Endodermal cell (in vitro differentiated cells): ENCODE data around the gene CACNA1F. TPM values are rescaled to one million over a fixed set of nuclear protein-coding genes. Genes with fewer than 3 reads are reported as not detected.

Source experiments
- DNase-seq: peaks from one replicate; pipeline ENCODE4 v3.0.0-alpha.2; 2017
- H3K27ac ChIP-seq: 2 replicates; pipeline ENCODE4 v1.5.1; 2013; ENCODE audit warnings: mild to moderate bottlenecking, low read depth, low read length, moderate library complexity
- H3K27me3 ChIP-seq: 2 replicates; pipeline ENCODE4 v1.6.1; 2013; ENCODE audit warnings: mild to moderate bottlenecking, low read length, moderate library complexity; ENCODE audit not compliant: insufficient read depth, control insufficient read depth, poor library complexity, severe bottlenecking
- H3K36me3 ChIP-seq: 2 replicates; pipeline ENCODE4 v1.7.0; 2013; ENCODE audit warnings: mild to moderate bottlenecking, low read length, moderate library complexity; ENCODE audit not compliant: control insufficient read depth, insufficient read depth
- H3K4me1 ChIP-seq: one replicate; pipeline ENCODE4 v1.7.0; 2013; ENCODE audit warnings: low read length; ENCODE audit not compliant: control insufficient read depth, insufficient read depth
- H3K4me3 ChIP-seq: 2 replicates; pipeline ENCODE4 v1.5.1; 2013; ENCODE audit warnings: mild to moderate bottlenecking, low read length, moderate library complexity
- H3K9ac ChIP-seq: 2 replicates; pipeline ENCODE4 v1.6.1; 2013; ENCODE audit warnings: mild to moderate bottlenecking, low read length, moderate library complexity; ENCODE audit not compliant: poor library complexity, severe bottlenecking; ENCODE audit errors: extremely low read depth
- H3K9me3 ChIP-seq: 2 replicates; pipeline ENCODE4 v1.6.1; 2013; ENCODE audit warnings: mild to moderate bottlenecking, low read length, moderate library complexity; ENCODE audit not compliant: control insufficient read depth
- H3K27ac Mint-ChIP-seq: 2 replicates; pipeline ENCODE4 v1.8.0; 2020; ENCODE audit warnings: mixed read lengths
- H3K27me3 Mint-ChIP-seq: 2 replicates; pipeline ENCODE4 v1.8.0; 2021; ENCODE audit warnings: mild to moderate bottlenecking, mixed read lengths; ENCODE audit not compliant: insufficient read depth
- H3K36me3 Mint-ChIP-seq: 2 replicates; pipeline ENCODE4 v1.8.0; 2020; ENCODE audit warnings: low read depth, mixed read lengths
- H3K4me1 Mint-ChIP-seq: 2 replicates; pipeline ENCODE4 v1.8.0; 2020; ENCODE audit warnings: mixed read lengths
- H3K4me3 Mint-ChIP-seq: 2 replicates; pipeline ENCODE4 v1.8.0; 2020; ENCODE audit warnings: mild to moderate bottlenecking, moderate library complexity, mixed read lengths
- H3K9me3 Mint-ChIP-seq: 2 replicates; pipeline ENCODE4 v1.8.0; 2020; ENCODE audit warnings: mild to moderate bottlenecking, mixed read lengths
- WGBS, 2 experiments: methylation state at CpG; one replicate each; pipeline versions ENCODE4 v1.1.5 to v1.1.7; 2013; ENCODE audit warnings: missing lambda C conversion rate in 2 of 2, mixed read lengths in 1 of 2; ENCODE audit not compliant: insufficient coverage in 1 of 2, insufficient read length in 1 of 2; 5-methylcytosine and 5-hydroxymethylcytosine counted together
- total RNA-seq, 2 donors: library from RNA; stranded (reverse); fragmentation: NEBNext Ultra II Directional in 1 of 2; extraction: Animal tissue kit (Norgen Biotek cat#: 25700) in 1 of 2; gene quantifications; 2 replicates in 1 of 2; 3 replicates in 1 of 2; pipeline ENCODE4 v1.2.1, GENCODE V29; 2021
- TF ChIP-seq, protein P1 (sequence below): fragments of 200-600 bp; sonication (generic); conservative IDR thresholded peaks from 2 replicates; pipeline ENCODE4 v1.5.0; 2021; ENCODE audit warnings: antibody characterized with exemption, mild to moderate bottlenecking

Gene CACNA1F
- total RNA-seq, 2 donors from 2014 or later = 0.42 to 0.70 TPM

- H3K9ac ChIP-seq = no peak overlapping the region
- TF ChIP-seq, protein P1, sequence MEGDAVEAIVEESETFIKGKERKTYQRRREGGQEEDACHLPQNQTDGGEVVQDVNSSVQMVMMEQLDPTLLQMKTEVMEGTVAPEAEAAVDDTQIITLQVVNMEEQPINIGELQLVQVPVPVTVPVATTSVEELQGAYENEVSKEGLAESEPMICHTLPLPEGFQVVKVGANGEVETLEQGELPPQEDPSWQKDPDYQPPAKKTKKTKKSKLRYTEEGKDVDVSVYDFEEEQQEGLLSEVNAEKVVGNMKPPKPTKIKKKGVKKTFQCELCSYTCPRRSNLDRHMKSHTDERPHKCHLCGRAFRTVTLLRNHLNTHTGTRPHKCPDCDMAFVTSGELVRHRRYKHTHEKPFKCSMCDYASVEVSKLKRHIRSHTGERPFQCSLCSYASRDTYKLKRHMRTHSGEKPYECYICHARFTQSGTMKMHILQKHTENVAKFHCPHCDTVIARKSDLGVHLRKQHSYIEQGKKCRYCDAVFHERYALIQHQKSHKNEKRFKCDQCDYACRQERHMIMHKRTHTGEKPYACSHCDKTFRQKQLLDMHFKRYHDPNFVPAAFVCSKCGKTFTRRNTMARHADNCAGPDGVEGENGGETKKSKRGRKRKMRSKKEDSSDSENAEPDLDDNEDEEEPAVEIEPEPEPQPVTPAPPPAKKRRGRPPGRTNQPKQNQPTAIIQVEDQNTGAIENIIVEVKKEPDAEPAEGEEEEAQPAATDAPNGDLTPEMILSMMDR = no peak
- H3K4me1 ChIP-seq = no peaks in the 10 kb centered on the region
- Mint-ChIP-seq H3K27ac (no peak overlapping the region), H3K36me3 (peaks cover 51% of the 10 kb centered on the region), H3K27me3 (no peaks in the 10 kb centered on the region), H3K4me1 (no peaks in the 10 kb centered on the region), H3K4me3 (no peak overlapping the region), H3K9me3 (peaks cover 84% of the 10 kb centered on the region)
- no peaks in the 10 kb centered on the region for H3K9me3 ChIP-seq
- DNase-seq = no peak
- H3K4me3 ChIP-seq = no peak overlapping the region
- no peak overlapping the region for H3K27ac ChIP-seq
- peaks cover 7% of the 10 kb centered on the region for H3K36me3 ChIP-seq
- 100% methylated on average over 1 of the region's 2 CpGs; no CpG with 5 or more reads in 1 of the 2 experiments for WGBS, 2 experiments
- H3K27me3 ChIP-seq = no peaks in the 10 kb centered on the region
These were observed 53.8 kb downstream of the CACNA1F start for GRCh38 chrX:49179358-49179757.

DNA sequence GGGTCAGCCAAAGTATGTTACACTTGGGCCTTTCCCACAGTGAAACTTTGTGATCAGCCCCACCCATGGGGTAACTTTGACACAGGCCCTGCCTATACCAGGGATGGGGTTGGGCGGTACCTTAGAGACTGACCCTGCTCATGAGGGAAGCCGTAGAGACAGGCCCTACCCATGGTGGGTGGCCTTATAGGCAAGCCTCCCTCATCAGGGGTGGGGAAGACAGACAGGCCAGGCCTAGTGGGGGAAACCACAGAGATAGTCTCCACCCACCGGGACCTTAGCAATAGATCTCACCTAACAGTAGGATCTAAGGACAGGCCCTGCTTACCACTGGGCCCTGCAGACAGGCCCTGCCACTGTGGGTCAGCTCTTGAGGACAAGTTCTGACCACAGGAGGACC is 54.6 kb downstream of the CACNA1F start:
- Histone ChIP-seq H3K4me1 (no peaks in the 10 kb centered on the region), H3K36me3 (peaks cover 6% of the 10 kb centered on the region), H3K9me3 (no peaks in the 10 kb centered on the region), H3K27me3 (no peaks in the 10 kb centered on the region), H3K9ac (no peak overlapping the region), H3K4me3 (no peak overlapping the region), H3K27ac (no peak overlapping the region)
- no peaks in the 10 kb centered on the region for H3K27me3 Mint-ChIP-seq
- H3K9me3 Mint-ChIP-seq = peaks cover 80% of the 10 kb centered on the region
- no peak for DNase-seq
- TF ChIP-seq, protein P1 = no peak
- WGBS, 2 experiments = 93 to 98% methylated on average over 3 of the region's 3 CpGs
- H3K4me1 Mint-ChIP-seq = no peaks in the 10 kb centered on the region
- no peak overlapping the region for H3K4me3 Mint-ChIP-seq
- H3K27ac Mint-ChIP-seq = no peak overlapping the region
- H3K36me3 Mint-ChIP-seq = peaks cover 48% of the 10 kb centered on the region

DNA sequence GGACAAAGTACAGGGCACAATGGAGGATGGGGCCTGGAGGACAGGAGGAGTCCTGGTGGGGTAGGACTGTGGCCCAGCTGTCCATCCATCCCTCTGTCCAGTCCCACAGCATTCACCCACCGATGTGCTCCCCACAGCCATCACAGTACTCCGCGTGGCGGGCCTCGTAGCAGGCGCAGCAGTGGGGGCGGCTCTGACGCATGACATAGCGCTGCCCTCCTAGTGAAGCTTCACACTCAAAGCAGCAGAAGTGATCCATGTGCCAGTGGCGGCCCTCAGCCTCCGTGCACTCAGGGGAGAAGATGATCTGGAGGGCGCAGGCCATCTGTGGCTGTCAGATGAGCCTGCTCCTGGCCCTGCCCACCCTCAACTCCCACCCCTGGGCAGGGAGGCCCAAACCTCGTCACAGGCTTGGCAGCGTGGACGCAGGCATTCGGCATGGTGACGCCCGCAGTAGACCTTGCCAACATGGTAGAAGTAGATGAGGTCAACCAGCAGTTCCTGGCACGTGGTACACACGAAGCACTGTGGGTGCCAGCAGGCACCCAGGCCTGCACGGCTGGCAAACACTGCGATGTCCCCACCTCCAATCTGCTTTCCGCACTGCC is 55.2 kb downstream of the CACNA1F start:
- H3K9me3 ChIP-seq = no peaks in the 10 kb centered on the region
- peaks cover under 1% of the 10 kb centered on the region for H3K36me3 ChIP-seq
- DNase-seq = no peak
- H3K9ac ChIP-seq = no peak overlapping the region
- Mint-ChIP-seq H3K4me1 (no peaks in the 10 kb centered on the region), H3K36me3 (peaks cover 46% of the 10 kb centered on the region), H3K4me3 (no peak overlapping the region), H3K9me3 (peaks cover 81% of the 10 kb centered on the region), H3K27ac (no peak overlapping the region), H3K27me3 (peaks cover 5% of the 10 kb centered on the region)
- peaks cover 2% of the 10 kb centered on the region for H3K27me3 ChIP-seq
- 93 to 95% methylated on average over 2 to 23 of the region's 23 CpGs for WGBS, 2 experiments
- H3K4me3 ChIP-seq = no peak overlapping the region
- no peak overlapping the region for H3K27ac ChIP-seq
- no peaks in the 10 kb centered on the region for H3K4me1 ChIP-seq
- TF ChIP-seq, protein P1 = no peak
